ENCODE results near the gene RIN3.

DNA sequence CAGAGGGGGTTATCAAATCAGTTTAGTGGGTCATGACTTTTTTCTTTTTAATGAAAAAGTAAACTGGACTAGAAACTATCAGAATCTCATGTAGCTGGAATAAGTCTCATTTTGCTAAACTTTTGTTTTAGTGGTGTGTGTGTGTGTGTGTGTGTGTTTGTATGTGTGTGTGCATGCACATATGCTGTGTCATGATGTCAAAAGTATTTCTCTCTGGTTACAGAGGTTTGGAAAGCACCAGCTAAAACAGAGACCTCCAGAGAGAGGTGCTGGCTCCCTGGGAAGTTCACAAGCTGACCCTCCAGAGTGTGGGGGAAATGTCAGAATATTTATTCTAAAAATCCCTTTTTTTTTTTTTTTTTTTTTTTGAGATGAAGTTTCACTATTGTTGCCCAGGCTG is 120.1 kb downstream of the RIN3 start:
- no peak for TF ChIP-seq EP300 (IDR thresholded peaks at IDR 0.05)
- TF ChIP-seq, protein P1, sequence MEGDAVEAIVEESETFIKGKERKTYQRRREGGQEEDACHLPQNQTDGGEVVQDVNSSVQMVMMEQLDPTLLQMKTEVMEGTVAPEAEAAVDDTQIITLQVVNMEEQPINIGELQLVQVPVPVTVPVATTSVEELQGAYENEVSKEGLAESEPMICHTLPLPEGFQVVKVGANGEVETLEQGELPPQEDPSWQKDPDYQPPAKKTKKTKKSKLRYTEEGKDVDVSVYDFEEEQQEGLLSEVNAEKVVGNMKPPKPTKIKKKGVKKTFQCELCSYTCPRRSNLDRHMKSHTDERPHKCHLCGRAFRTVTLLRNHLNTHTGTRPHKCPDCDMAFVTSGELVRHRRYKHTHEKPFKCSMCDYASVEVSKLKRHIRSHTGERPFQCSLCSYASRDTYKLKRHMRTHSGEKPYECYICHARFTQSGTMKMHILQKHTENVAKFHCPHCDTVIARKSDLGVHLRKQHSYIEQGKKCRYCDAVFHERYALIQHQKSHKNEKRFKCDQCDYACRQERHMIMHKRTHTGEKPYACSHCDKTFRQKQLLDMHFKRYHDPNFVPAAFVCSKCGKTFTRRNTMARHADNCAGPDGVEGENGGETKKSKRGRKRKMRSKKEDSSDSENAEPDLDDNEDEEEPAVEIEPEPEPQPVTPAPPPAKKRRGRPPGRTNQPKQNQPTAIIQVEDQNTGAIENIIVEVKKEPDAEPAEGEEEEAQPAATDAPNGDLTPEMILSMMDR (IDR thresholded peaks at IDR 0.05), result no peak
- TF ChIP-seq POLR2AphosphoS5 (IDR thresholded peaks at IDR 0.05), result no peak
- no peak for TF ChIP-seq POLR2A (IDR thresholded peaks at IDR 0.05)
